H1 (cell line): Measurements from ENCODE around the gene PFDN1. TPM values are rescaled to one million over a fixed set of nuclear protein-coding genes. Genes with fewer than 3 reads are reported as not detected.

ENCODE experiments used
- CTCF ChIA-PET: fragments of 300-600 bp; sonication (Branson Sonifier 250); formaldehyde crosslinking; loops from one replicate; lab custom pipeline; 2021; ENCODE audit not compliant: partially characterized antibody; lab: Charles Lee
- POLR2A ChIA-PET: fragments of 300-600 bp; sonication (Branson Sonifier 250); formaldehyde crosslinking; loops from one replicate; lab custom pipeline; 2021; ENCODE audit warnings: inconsistent platforms; ENCODE audit not compliant: partially characterized antibody; lab: Charles Lee
- DNase-seq, 2 experiments: peaks; one replicate each; pipeline versions ENCODE4 v3.0.0 to v3.0.0-alpha.2; 2010 to 2022; ENCODE audit warnings: low spot score in 2 of 2, low read depth in 1 of 2, mixed read lengths in 1 of 2
- FAIRE-seq: peaks from 2 replicates; lab custom pipeline; 2011; peaks lifted over from hg19 to GRCh38; lab: Jason Lieb, UNC
- H2AFZ ChIP-seq: 2 replicates; pipeline ENCODE4 v1.8.1; 2012; ENCODE audit warnings: low read length, inconsistent platforms
- H2AK5ac ChIP-seq: 2 replicates; pipeline ENCODE4 v1.6.1; 2013; ENCODE audit warnings: low read depth, low read length
- H2BK120ac ChIP-seq: replicated peaks from 2 replicates; pipeline ENCODE3; 2013; ENCODE audit warnings: low read depth, low read length, inconsistent platforms
- H2BK12ac ChIP-seq: 2 replicates; pipeline ENCODE4 v1.6.1; 2013; ENCODE audit warnings: low read depth, low read length
- H2BK15ac ChIP-seq: 2 replicates; pipeline ENCODE4 v1.6.1; 2013; ENCODE audit warnings: low read length
- H2BK20ac ChIP-seq: 2 replicates; pipeline ENCODE4 v1.6.1; 2013; ENCODE audit warnings: low read length
- H2BK5ac ChIP-seq: 2 replicates; pipeline ENCODE4 v1.6.1; 2013; ENCODE audit warnings: low read depth, low read length
- H3K14ac ChIP-seq: 2 replicates; pipeline ENCODE4 v1.6.1; 2013; ENCODE audit warnings: inconsistent platforms; ENCODE audit not compliant: insufficient read length
- H3K18ac ChIP-seq: 2 replicates; pipeline ENCODE4 v1.6.1; 2013; ENCODE audit warnings: low read length; ENCODE audit errors: extremely low read depth
- H3K23ac ChIP-seq: 2 replicates; pipeline ENCODE4 v1.6.1; 2013; ENCODE audit warnings: inconsistent platforms; ENCODE audit not compliant: insufficient read length
- H3K23me2 ChIP-seq: 2 replicates; pipeline ENCODE4 v1.6.1; 2013; ENCODE audit warnings: low read depth, low read length
- H3K27ac ChIP-seq: 2 replicates; pipeline ENCODE4 v1.6.1; 2011; ENCODE audit warnings: low read depth, low read length, inconsistent platforms
- H3K27me3 ChIP-seq, 4 experiments: replicated peaks in 1 of 4; 1 replicate in 1 of 4; 2 replicates in 3 of 4; pipeline versions ENCODE4 v1.6.1 to v1.8.1; 2011 to 2013; ENCODE audit warnings: low read length in 3 of 4, mild to moderate bottlenecking in 3 of 4, inconsistent platforms in 2 of 4, mixed read lengths in 2 of 4, moderate library complexity in 1 of 4; ENCODE audit not compliant: control insufficient read depth in 3 of 4, insufficient read depth in 3 of 4; ENCODE audit errors: extremely low read depth in 1 of 4
- H3K36me3 ChIP-seq, 4 experiments: 2 replicates each; pipeline versions ENCODE4 v1.6.1 to v1.8.1; 2011 to 2013; ENCODE audit warnings: mild to moderate bottlenecking in 4 of 4, low read length in 3 of 4, moderate library complexity in 2 of 4, control low read depth in 1 of 4, inconsistent platforms in 1 of 4; ENCODE audit not compliant: insufficient read depth in 4 of 4, control insufficient read depth in 2 of 4
- H3K4ac ChIP-seq: replicated peaks from 2 replicates; pipeline ENCODE3; 2013; ENCODE audit warnings: low read length, low read depth, mixed read lengths, inconsistent platforms; ENCODE audit not compliant: insufficient read length
- H3K4me1 ChIP-seq, 4 experiments: replicated peaks in 1 of 4; 1 replicate in 1 of 4; 2 replicates in 3 of 4; pipeline versions ENCODE4 v1.6.1 to v1.8.1; 2011 to 2013; ENCODE audit warnings: low read length in 3 of 4, inconsistent platforms in 2 of 4, mixed read lengths in 1 of 4; ENCODE audit not compliant: insufficient read depth in 4 of 4, control insufficient read depth in 3 of 4
- H3K4me2 ChIP-seq, 2 experiments: 2 replicates each; pipeline versions ENCODE4 v1.6.1 to v1.8.1; 2011 to 2013; ENCODE audit warnings: low read depth in 2 of 2, low read length in 2 of 2, control low read depth in 1 of 2, inconsistent platforms in 1 of 2, mild to moderate bottlenecking in 1 of 2; ENCODE audit not compliant: insufficient read depth in 1 of 2
- H3K4me3 ChIP-seq, 4 experiments: fragments of 200-600, 300-600 bp in 1 of 4; sonication (generic), shearing (Covaris generic), sonication (Bioruptor Twin) in 1 of 4; 2 replicates each; pipeline versions ENCODE4 v1.5.1 to v1.8.1; 2011 to 2016; ENCODE audit warnings: low read length in 4 of 4, low read depth in 3 of 4, control low read depth in 2 of 4, inconsistent platforms in 2 of 4, mild to moderate bottlenecking in 2 of 4, mixed read lengths in 1 of 4, moderate library complexity in 1 of 4; ENCODE audit not compliant: insufficient read depth in 2 of 4; ENCODE audit errors: extremely low read depth in 1 of 4
- H3K56ac ChIP-seq: replicated peaks from 2 replicates; pipeline ENCODE3; 2013; ENCODE audit warnings: low read depth, mild to moderate bottlenecking, mixed read lengths, low read length, inconsistent platforms; ENCODE audit not compliant: insufficient read length
- H3K79me1 ChIP-seq: 2 replicates; pipeline ENCODE4 v1.6.1; 2013; ENCODE audit warnings: low read depth, low read length, control low read depth
- H3K79me2 ChIP-seq, 2 experiments: 2 replicates each; pipeline versions ENCODE4 v1.6.1 to v1.8.1; 2012 to 2013; ENCODE audit warnings: low read length in 2 of 2, mild to moderate bottlenecking in 2 of 2, inconsistent platforms in 1 of 2; ENCODE audit not compliant: insufficient read depth in 2 of 2, control insufficient read depth in 1 of 2
- H3K9ac ChIP-seq, 4 experiments: replicated peaks in 1 of 4; 1 replicate in 1 of 4; 2 replicates in 3 of 4; pipeline versions ENCODE4 v1.6.1 to v1.8.1; 2011 to 2013; ENCODE audit warnings: low read depth in 3 of 4, low read length in 3 of 4, control low read depth in 2 of 4, mild to moderate bottlenecking in 2 of 4, moderate library complexity in 2 of 4, inconsistent platforms in 1 of 4; ENCODE audit errors: extremely low read depth in 1 of 4
- H3K9me3 ChIP-seq, 2 experiments: 2 replicates each; pipeline versions ENCODE4 v1.6.1 to v1.8.1; 2012 to 2013; ENCODE audit warnings: mild to moderate bottlenecking in 2 of 2, moderate library complexity in 2 of 2, control low read depth in 1 of 2, inconsistent platforms in 1 of 2, low read depth in 1 of 2, low read length in 1 of 2, mixed read lengths in 1 of 2; ENCODE audit not compliant: insufficient read depth in 2 of 2
- H4K20me1 ChIP-seq, 2 experiments: replicated peaks in 1 of 2; 2 replicates each; pipeline versions ENCODE3 to v1.8.1; 2011 to 2013; ENCODE audit warnings: inconsistent platforms in 2 of 2, low read length in 2 of 2, mild to moderate bottlenecking in 1 of 2; ENCODE audit not compliant: insufficient read depth in 2 of 2, control insufficient read depth in 1 of 2
- H4K5ac ChIP-seq: 2 replicates; pipeline ENCODE4 v1.6.1; 2013; ENCODE audit warnings: low read length, low read depth, mixed read lengths, inconsistent platforms; ENCODE audit not compliant: insufficient read length
- H4K8ac ChIP-seq: 2 replicates; pipeline ENCODE4 v1.8.0; 2013; ENCODE audit warnings: mild to moderate bottlenecking, moderate library complexity, low read length, inconsistent platforms; ENCODE audit not compliant: insufficient read depth; ENCODE audit errors: extremely low read depth
- H4K91ac ChIP-seq: replicated peaks from 2 replicates; pipeline ENCODE3; 2013; ENCODE audit warnings: low read length, mixed read lengths, inconsistent platforms; ENCODE audit not compliant: insufficient read length
- SP1 ChIP-seq: IDR thresholded peaks from 2 replicates; pipeline ENCODE4 v1.6.1; 2011; ENCODE audit warnings: low read depth, low read length
- WGBS, 2 experiments: shearing (Covaris generic) in 1 of 2; methylation state at CpG; one replicate each; pipeline versions ENCODE4 v1.1.6 to v1.1.7; 2013 to 2015; ENCODE audit warnings: low lambda C conversion rate in 2 of 2, mixed read lengths in 2 of 2, inconsistent platforms in 1 of 2, low coverage in 1 of 2, missing lambda C conversion rate in 1 of 2; ENCODE audit not compliant: insufficient replicate concordance in 2 of 2, insufficient coverage in 1 of 2, insufficient read length in 1 of 2; ENCODE audit errors: extremely low coverage in 1 of 2, missing lambda C conversion rate in 1 of 2; 5-methylcytosine and 5-hydroxymethylcytosine counted together
- polyA plus RNA-seq, 7 experiments: library from polyadenylated mRNA; depleted of rRNA in 3 of 7; stranded (reverse) in 5 of 7; unstranded in 2 of 7; fragments of >200 nt in 5 of 7; fragments of 200-250 nt in 2 of 7; gene quantifications; 1 replicate in 5 of 7; 2 replicates in 1 of 7; 4 replicates in 1 of 7; pipeline versions ENCODE4 v1.2.1 to v1.2.3, GENCODE V29; 2011 to 2013; ENCODE audit warnings: missing spikeins in 2 of 7, mixed read lengths in 2 of 7
- total RNA-seq: library from RNA; stranded (reverse); fragmentation: NEBNext Ultra II Directional; extraction: Animal tissue kit (Norgen Biotek cat#: 25700); gene quantifications from 2 replicates; pipeline ENCODE4 v1.2.1, GENCODE V29; 2021

PFDN1 gene
- total and polyA plus RNA-seq, 2 of the 8 experiments (the other 6 are each of a cell fraction or from before 2014, with no cell fraction given): 53.0 to 89.6 TPM

- no peak overlapping the region for H4K91ac ChIP-seq
- no peak overlapping the region for H2BK15ac ChIP-seq
- FAIRE-seq (no peak), DNase-seq (no peak)
- no peak overlapping the region for H3K4me3 ChIP-seq
- no peak overlapping the region for H3K56ac ChIP-seq
- no peak overlapping the region for H3K4ac ChIP-seq
- 92% methylated on average over 2 of the region's 2 CpGs; no CpG with 5 or more reads in 1 of the 2 experiments for WGBS, 2 experiments
- ChIA-PET CTCF (interaction anchor here (0.9 to 1.8 kb wide), 2 partner anchors 13 to 20 kb away, joined by 4 to 5 read pairs; no protein-coding TSS in a partner anchor), POLR2A (no interaction called here)
- no peak overlapping the region for H2BK12ac ChIP-seq
- no peak overlapping the region for H4K8ac ChIP-seq
- H3K9me3 ChIP-seq: no peaks in the 10 kb centered on the region
- TF ChIP-seq SP1: no peak
- no peak overlapping the region for H2BK5ac ChIP-seq
- H4K5ac ChIP-seq: no peak overlapping the region
- no peaks in the 10 kb centered on the region; the same call in 1 of the 2 replicates for H3K79me1 ChIP-seq
- H2BK120ac ChIP-seq: no peak overlapping the region
- no peaks in the 10 kb centered on the region for H3K4me1 ChIP-seq
- no peak overlapping the region for H2BK20ac ChIP-seq
- H3K4me2 ChIP-seq: no peak overlapping the region
- H4K20me1 ChIP-seq: no peaks in the 10 kb centered on the region
- H3K23ac ChIP-seq: no peak overlapping the region
- no peak overlapping the region for H3K14ac ChIP-seq
- H3K27ac ChIP-seq: no peak overlapping the region
- peaks cover 0 to 3% (median under 1%) of the 10 kb centered on the region in 4 experiments; a peak in 2 of 8 replicates for H3K36me3 ChIP-seq
- H3K18ac ChIP-seq: no peak overlapping the region
- H2AFZ ChIP-seq: no peak overlapping the region
- H3K9ac ChIP-seq: no peak overlapping the region
- H3K23me2 ChIP-seq: no peaks in the 10 kb centered on the region
- no peak overlapping the region for H2AK5ac ChIP-seq
- no peaks in the 10 kb centered on the region for H3K27me3 ChIP-seq
- no peaks in the 10 kb centered on the region for H3K79me2 ChIP-seq
These were observed 36.0 kb upstream of the PFDN1 start for GRCh38 chr5:140338908-140339307.
